ENCODE data around the gene ARF1. TPM values are rescaled to one million over a fixed set of nuclear protein-coding genes. Genes with fewer than 3 reads are reported as not detected.
"Not testable (repeated sequence)": the region's sequence is repeated elsewhere in the genome, so short reads cannot be mapped to it uniquely, and the experiment has no call there.

The ARF1 gene
- total and polyA plus RNA-seq, 2 experiments from 2014 or later: 250 to 609 TPM

- peak within 1 kb of the TSS; percentile 93 for H3K4me2 ChIP-seq
- H3K36me3 ChIP-seq (replicated peaks; ENCODE audit: insufficient read depth, low read depth): no peaks in the 10 kb centered on the region
- no peaks in the 10 kb centered on the region for H3K9me3 ChIP-seq (ENCODE audit: low read depth)
- H2AFZ ChIP-seq: peak within 1 kb of the TSS; percentile 78
- peak; percentile 99 for DNase-seq (ENCODE audit: low spot score)
- WGBS (ENCODE audit: low lambda C conversion rate, missing lambda C conversion rate): under 1% methylated on average over 46 of the region's 66 CpGs
- no peaks in the 10 kb centered on the region for H3K27me3 ChIP-seq
- TF ChIP-seq EZH2 (IDR thresholded peaks at IDR 0.05; ENCODE audit: borderline replicate concordance) (no peak), EZH2phosphoT487 (IDR thresholded peaks at IDR 0.05; ENCODE audit: low read depth, severe bottlenecking, unreplicated experiment) (no peak)
- TF ChIP-seq, protein P1, sequence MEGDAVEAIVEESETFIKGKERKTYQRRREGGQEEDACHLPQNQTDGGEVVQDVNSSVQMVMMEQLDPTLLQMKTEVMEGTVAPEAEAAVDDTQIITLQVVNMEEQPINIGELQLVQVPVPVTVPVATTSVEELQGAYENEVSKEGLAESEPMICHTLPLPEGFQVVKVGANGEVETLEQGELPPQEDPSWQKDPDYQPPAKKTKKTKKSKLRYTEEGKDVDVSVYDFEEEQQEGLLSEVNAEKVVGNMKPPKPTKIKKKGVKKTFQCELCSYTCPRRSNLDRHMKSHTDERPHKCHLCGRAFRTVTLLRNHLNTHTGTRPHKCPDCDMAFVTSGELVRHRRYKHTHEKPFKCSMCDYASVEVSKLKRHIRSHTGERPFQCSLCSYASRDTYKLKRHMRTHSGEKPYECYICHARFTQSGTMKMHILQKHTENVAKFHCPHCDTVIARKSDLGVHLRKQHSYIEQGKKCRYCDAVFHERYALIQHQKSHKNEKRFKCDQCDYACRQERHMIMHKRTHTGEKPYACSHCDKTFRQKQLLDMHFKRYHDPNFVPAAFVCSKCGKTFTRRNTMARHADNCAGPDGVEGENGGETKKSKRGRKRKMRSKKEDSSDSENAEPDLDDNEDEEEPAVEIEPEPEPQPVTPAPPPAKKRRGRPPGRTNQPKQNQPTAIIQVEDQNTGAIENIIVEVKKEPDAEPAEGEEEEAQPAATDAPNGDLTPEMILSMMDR (IDR thresholded peaks at IDR 0.05; ENCODE audit: poor library complexity): no peak
- no peaks in the 10 kb centered on the region for H3K9me2 ChIP-seq (replicated peaks; ENCODE audit: insufficient read depth)
- peak within 1 kb of the TSS; percentile 94 for H3K27ac ChIP-seq
- H4K20me1 ChIP-seq (ENCODE audit: insufficient read depth, poor library complexity, severe bottlenecking): no peaks in the 10 kb centered on the region
- peaks cover 13% of the 10 kb centered on the region for H3K79me2 ChIP-seq
- H3K4me1 ChIP-seq (ENCODE audit: insufficient read depth): peaks cover 12% of the 10 kb centered on the region
- H3K4me3 ChIP-seq: peak within 1 kb of the TSS; percentile 96
These were observed 26.8 kb downstream of the ARF1 start, which contains the start of gene MRPL55 for GRCh38 chr1:228109073-228109961. TSS of gene MRPL55 (minus strand) at chr1:228109299. CDS start at chr1:228108260, 1,039 bp downstream.

DNA sequence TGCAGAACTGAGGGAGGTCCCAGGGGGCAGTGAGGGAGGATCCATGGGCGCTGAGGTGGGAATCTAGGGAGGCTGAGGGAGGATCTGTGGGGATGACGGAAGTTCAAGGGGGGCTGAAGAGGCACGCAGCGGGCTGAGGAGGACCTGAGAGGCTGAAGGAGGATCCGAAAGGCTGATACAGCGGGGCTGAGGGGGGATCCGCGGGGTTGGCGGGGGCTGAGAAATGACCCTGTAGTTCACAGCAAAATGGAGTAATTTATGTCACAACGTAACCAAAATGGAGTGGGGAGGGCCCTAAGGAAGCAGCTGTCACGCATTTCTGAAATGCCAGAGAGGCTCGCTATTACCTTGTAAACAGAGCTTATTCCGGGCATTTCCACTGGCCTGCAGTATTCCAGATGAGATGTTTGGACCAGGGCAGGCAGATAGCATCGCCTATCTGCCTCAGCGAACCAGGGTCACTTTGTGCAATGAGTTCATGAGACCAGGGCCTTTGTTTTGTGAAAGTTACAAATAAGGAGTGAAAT is 27.5 kb downstream of the ARF1 start:
- no peaks in the 10 kb centered on the region for H3K27me3 ChIP-seq
- no peaks in the 10 kb centered on the region for H3K9me3 ChIP-seq (ENCODE audit: low read depth)
- peak overlapping the region; percentile 55 for H2AFZ ChIP-seq
- H3K4me1 ChIP-seq (ENCODE audit: insufficient read depth): peaks cover 12% of the 10 kb centered on the region
- peak overlapping the region; percentile 93 for H3K27ac ChIP-seq
- no peaks in the 10 kb centered on the region for H3K36me3 ChIP-seq (replicated peaks; ENCODE audit: insufficient read depth, low read depth)
- H4K20me1 ChIP-seq (ENCODE audit: insufficient read depth, poor library complexity, severe bottlenecking): no peaks in the 10 kb centered on the region
- peak overlapping the region; percentile 63 for H3K4me3 ChIP-seq
- H3K79me2 ChIP-seq: peaks cover 13% of the 10 kb centered on the region
- 25% methylated on average over 13 of the region's 15 CpGs for WGBS (ENCODE audit: low lambda C conversion rate, missing lambda C conversion rate)
- DNase-seq (ENCODE audit: low spot score): peak; percentile 71
- H3K9me2 ChIP-seq (replicated peaks; ENCODE audit: insufficient read depth): no peaks in the 10 kb centered on the region
- H3K4me2 ChIP-seq: peak overlapping the region; percentile 80
- TF ChIP-seq, protein P1 (IDR thresholded peaks at IDR 0.05; ENCODE audit: poor library complexity): no peak
- TF ChIP-seq EZH2 (IDR thresholded peaks at IDR 0.05; ENCODE audit: borderline replicate concordance): no peak
- TF ChIP-seq EZH2phosphoT487 (IDR thresholded peaks at IDR 0.05; ENCODE audit: low read depth, severe bottlenecking, unreplicated experiment): no peak

GRCh38 chr1:228110556-228110955 is 28.0 kb downstream of the ARF1 start:
- DNase-seq (ENCODE audit: low spot score): no peak
- Histone ChIP-seq H3K4me3 (no peak overlapping the region), H3K4me2 (peak overlapping the region; percentile 80), H3K4me1 (ENCODE audit: insufficient read depth) (peaks cover 12% of the 10 kb centered on the region), H3K9me3 (ENCODE audit: low read depth) (no peaks in the 10 kb centered on the region), H3K27me3 (no peaks in the 10 kb centered on the region), H3K36me3 (replicated peaks; ENCODE audit: insufficient read depth, low read depth) (no peaks in the 10 kb centered on the region), H2AFZ (peak overlapping the region; percentile 55), H3K9me2 (replicated peaks; ENCODE audit: insufficient read depth) (no peaks in the 10 kb centered on the region), H4K20me1 (ENCODE audit: insufficient read depth, poor library complexity, severe bottlenecking) (no peaks in the 10 kb centered on the region), H3K79me2 (peaks cover 13% of the 10 kb centered on the region), H3K27ac (peak overlapping the region; percentile 93)
- 78% methylated on average over 7 of the region's 7 CpGs for WGBS (ENCODE audit: low lambda C conversion rate, missing lambda C conversion rate)
- TF ChIP-seq, protein P1 (IDR thresholded peaks at IDR 0.05; ENCODE audit: poor library complexity): no peak
- TF ChIP-seq EZH2 (IDR thresholded peaks at IDR 0.05; ENCODE audit: borderline replicate concordance): no peak
- TF ChIP-seq EZH2phosphoT487 (IDR thresholded peaks at IDR 0.05; ENCODE audit: low read depth, severe bottlenecking, unreplicated experiment): no peak

DNA sequence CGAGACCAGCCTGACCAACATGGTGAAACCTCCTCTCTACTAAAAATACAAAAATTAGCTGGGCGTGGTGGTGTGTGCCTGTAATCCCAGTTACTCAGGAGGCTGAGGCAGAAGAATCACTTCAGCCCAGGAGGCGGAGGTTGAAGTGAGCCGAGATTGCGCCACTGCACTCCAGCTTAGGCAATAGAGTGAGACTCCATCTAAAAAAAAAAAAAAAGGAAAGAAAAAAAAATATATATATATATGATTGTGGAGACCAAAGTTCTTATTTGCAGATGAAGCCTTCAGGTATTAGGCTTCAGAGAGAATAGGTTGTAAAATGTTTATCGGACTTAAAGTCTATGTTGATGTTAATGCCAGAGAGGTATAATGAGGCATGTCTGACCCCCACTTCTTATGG is 28.8 kb downstream of the ARF1 start:
- H3K9me2 ChIP-seq (replicated peaks; ENCODE audit: insufficient read depth); H4K20me1 ChIP-seq (ENCODE audit: insufficient read depth, poor library complexity, severe bottlenecking); H3K27me3 ChIP-seq; H2AFZ ChIP-seq; H3K9me3 ChIP-seq (ENCODE audit: low read depth); DNase-seq (ENCODE audit: low spot score); H3K4me3 ChIP-seq; H3K4me2 ChIP-seq; H3K36me3 ChIP-seq (replicated peaks; ENCODE audit: insufficient read depth, low read depth): not testable (repeated sequence)
- peak overlapping the region; percentile 93 for H3K27ac ChIP-seq
- peaks cover 12% of the 10 kb centered on the region for H3K4me1 ChIP-seq (ENCODE audit: insufficient read depth)
- WGBS (ENCODE audit: low lambda C conversion rate, missing lambda C conversion rate): 84% methylated on average over 6 of the region's 6 CpGs
- H3K79me2 ChIP-seq: peaks cover 13% of the 10 kb centered on the region
